Esophagus muscularis mucosa (tissue), 4 donors: Measurements from ENCODE around the gene SLAMF8. TPM values are rescaled to one million over a fixed set of nuclear protein-coding genes. Genes with fewer than 3 reads are reported as not detected.

Experiments used
- DNase-seq: peaks from one replicate; pipeline ENCODE4 v3.0.0-alpha.2; 2017; ENCODE audit errors: extremely low spot score
- H3K27ac ChIP-seq, 4 donors: fragments of 200-600 bp; sonication (generic); replicated peaks in 1 of 4; 1 replicate in 3 of 4; 2 replicates in 1 of 4; pipeline ENCODE4 v1.5.1; 2016 to 2019; ENCODE audit warnings: mild to moderate bottlenecking in 1 of 4
- H3K27me3 ChIP-seq, 4 donors: fragments of 200-600 bp; sonication (generic); one replicate each; pipeline versions ENCODE4 v1.5.1 to v1.6.0; 2016 to 2019
- H3K36me3 ChIP-seq, 4 donors: fragments of 200-600 bp; sonication (generic); one replicate each; pipeline ENCODE4 v1.5.1; 2016 to 2019
- H3K4me1 ChIP-seq, 4 donors: fragments of 200-600 bp; sonication (generic); one replicate each; pipeline ENCODE4 v1.5.1; 2016 to 2019
- H3K4me3 ChIP-seq, 4 donors: fragments of 200-600 bp; sonication (generic); 1 replicate in 2 of 4; 2 replicates in 2 of 4; pipeline ENCODE4 v1.5.1; 2016 to 2019; ENCODE audit warnings: mild to moderate bottlenecking in 4 of 4, moderate library complexity in 1 of 4
- H3K9me3 ChIP-seq, 4 donors: fragments of 200-600 bp; sonication (generic); 1 replicate in 3 of 4; 2 replicates in 1 of 4; pipeline ENCODE4 v1.5.1; 2016 to 2019
- CTCF ChIP-seq, 3 experiments: fragments of 200-600 bp in 2 of 3; fragments of 450-650 bp in 1 of 3; sonication (generic) in 2 of 3; IDR thresholded peaks; one replicate each; pipeline ENCODE4 v1.5.1; 2017 to 2019; ENCODE audit warnings: antibody characterized with exemption in 3 of 3, mild to moderate bottlenecking in 2 of 3, moderate library complexity in 1 of 3
- EP300 ChIP-seq: sonication (generic); formaldehyde crosslinking; IDR thresholded peaks from one replicate; pipeline ENCODE4 v1.6.1; 2017; ENCODE audit warnings: antibody characterized with exemption
- POLR2A ChIP-seq: fragments of 450-650 bp; IDR thresholded peaks from one replicate; pipeline ENCODE4 v1.6.1; 2017; ENCODE audit warnings: antibody characterized with exemption, moderate library complexity, mild to moderate bottlenecking, low read depth
- POLR2AphosphoS5 ChIP-seq, 2 donors: sonication (generic); formaldehyde crosslinking; IDR thresholded peaks; one replicate each; pipeline ENCODE4 v1.6.1; 2017; ENCODE audit warnings: antibody characterized with exemption in 2 of 2
- WGBS: methylation state at CpG from one replicate; pipeline ENCODE4 v1.1.5; 2018; 5-methylcytosine and 5-hydroxymethylcytosine counted together
- intact Hi-C: fragments of 100-400 bp; cut with DNase I; formaldehyde crosslinking; loops from one replicate; pipeline ENCODE4 v1.15.1; 2023
- total RNA-seq, 4 donors: library from RNA; depleted of rRNA; stranded (reverse); fragments of >200 nt; gene quantifications; one replicate each; pipeline versions ENCODE4 v1.1.0 to v1.2.1, GENCODE V29; 2016

SLAMF8 gene
- total RNA-seq, 4 donors from 2014 or later: 1.9 to 8.4 (median 3.5) TPM

- Histone ChIP-seq H3K27me3 (peaks cover 0 to 35% (median 2%) of the 10 kb centered on the region in 4 donors), H3K36me3 (no peaks in the 10 kb centered on the region), H3K9me3 (no peaks in the 10 kb centered on the region), H3K27ac (no peak overlapping the region), H3K4me1 (no peaks in the 10 kb centered on the region), H3K4me3 (no peak overlapping the region)
- DNase-seq: no peak
- 25% methylated on average over 2 of the region's 2 CpGs for WGBS
- intact Hi-C loops: no loop called here
- TF ChIP-seq CTCF (IDR thresholded peaks at IDR 0.05) (peak; percentile 37 to 59 (median 39)), EP300 (no peak)
These were observed 36.3 kb upstream of the SLAMF8 start for GRCh38 chr1:159790237-159790917.

GRCh38 chr1:159791031-159791430 is 35.6 kb upstream of the SLAMF8 start:
- H3K4me3 ChIP-seq: no peak overlapping the region
- DNase-seq: no peak
- H3K4me1 ChIP-seq: no peaks in the 10 kb centered on the region
- no peak overlapping the region for H3K27ac ChIP-seq
- no peaks in the 10 kb centered on the region for H3K36me3 ChIP-seq
- 66% methylated on average over 3 of the region's 3 CpGs for WGBS
- intact Hi-C loops: no loop called here
- H3K27me3 ChIP-seq: peaks cover 0 to 38% (median 2%) of the 10 kb centered on the region in 4 donors
- no peaks in the 10 kb centered on the region for H3K9me3 ChIP-seq
- TF ChIP-seq CTCF (IDR thresholded peaks at IDR 0.05): no peak
- TF ChIP-seq EP300: no peak
- TF ChIP-seq POLR2A: no peak
- no peak for TF ChIP-seq POLR2AphosphoS5 (IDR thresholded peaks at IDR 0.05)

GRCh38 chr1:159791461-159791860 is 35.2 kb upstream of the SLAMF8 start:
- H3K9me3 ChIP-seq: no peaks in the 10 kb centered on the region
- intact Hi-C loops: no loop called here
- H3K36me3 ChIP-seq: no peaks in the 10 kb centered on the region
- 33% methylated on average over 3 of the region's 3 CpGs for WGBS
- peaks cover 0 to 38% (median 2%) of the 10 kb centered on the region in 4 donors for H3K27me3 ChIP-seq
- H3K27ac ChIP-seq: no peak overlapping the region
- no peak for TF ChIP-seq EP300
- TF ChIP-seq POLR2AphosphoS5 (IDR thresholded peaks at IDR 0.05): no peak
- TF ChIP-seq CTCF (IDR thresholded peaks at IDR 0.05): no peak
- TF ChIP-seq POLR2A: no peak
- no peak overlapping the region for H3K4me3 ChIP-seq
- H3K4me1 ChIP-seq: no peaks in the 10 kb centered on the region
- DNase-seq: no peak

GRCh38 chr1:159795534-159795933 is 31.1 kb upstream of the SLAMF8 start:
- Histone ChIP-seq H3K27ac (no peak overlapping the region), H3K27me3 (peaks cover 0 to 38% (median 2%) of the 10 kb centered on the region in 4 donors), H3K9me3 (no peaks in the 10 kb centered on the region), H3K36me3 (no peaks in the 10 kb centered on the region), H3K4me1 (no peaks in the 10 kb centered on the region), H3K4me3 (no peak overlapping the region)
- 44% methylated on average over 5 of the region's 5 CpGs for WGBS
- DNase-seq: no peak
- TF ChIP-seq POLR2A (no peak), CTCF (IDR thresholded peaks at IDR 0.05) (no peak), EP300 (no peak), POLR2AphosphoS5 (IDR thresholded peaks at IDR 0.05) (no peak)
- intact Hi-C loops: loop anchor here (5.0 kb wide), 1 partner anchor 212 kb away; no protein-coding TSS in a partner anchor

- TF ChIP-seq CTCF (IDR thresholded peaks at IDR 0.05): peak; percentile 72 to 73 (median 72)
- TF ChIP-seq EP300: no peak
- TF ChIP-seq POLR2AphosphoS5 (IDR thresholded peaks at IDR 0.05): peak in 1 of 2 donors; percentile 28
- no peak for TF ChIP-seq POLR2A
- Histone ChIP-seq H3K36me3 (no peaks in the 10 kb centered on the region), H3K4me1 (no peaks in the 10 kb centered on the region), H3K4me3 (no peak overlapping the region), H3K27me3 (peaks cover 0 to 25% (median 0%) of the 10 kb centered on the region in 4 donors), H3K27ac (no peak overlapping the region), H3K9me3 (no peaks in the 10 kb centered on the region)
- intact Hi-C loops: loop anchor here (1.0 to 5.0 kb wide), 2 partner anchors 92 to 208 kb away; no protein-coding TSS in a partner anchor
- 0% methylated on average over 2 of the region's 2 CpGs for WGBS
- no peak for DNase-seq
These were observed 27.8 kb upstream of the SLAMF8 start for GRCh38 chr1:159798893-159799292.
